HepG2 (cell line): ENCODE data around the gene PDIK1L.

Experiments used
- DZIP1 ChIP-seq: sonication (generic); formaldehyde crosslinking; IDR thresholded peaks from 2 replicates; pipeline ENCODE4 v1.5.0; 2020; ENCODE audit warnings: mild to moderate bottlenecking, missing genetic modification reagents
- KLF15 ChIP-seq: sonication (generic); formaldehyde crosslinking; IDR thresholded peaks from 2 replicates; pipeline ENCODE4 v1.8.1; 2023; ENCODE audit warnings: borderline replicate concordance, mild to moderate bottlenecking, inconsistent platforms, missing genetic modification reagents, mixed read lengths
- NRL ChIP-seq: sonication (generic); formaldehyde crosslinking; IDR thresholded peaks from 2 replicates; pipeline ENCODE4 v1.5.0; 2020; ENCODE audit warnings: missing genetic modification reagents, mild to moderate bottlenecking, moderate library complexity, borderline replicate concordance
- POLR2A ChIP-seq, 2 experiments: IDR thresholded peaks; 2 replicates each; pipeline ENCODE4 v1.6.1; 2011; ENCODE audit warnings: low read depth in 2 of 2, low read length in 2 of 2, mild to moderate bottlenecking in 1 of 2, moderate library complexity in 1 of 2; ENCODE audit not compliant: insufficient read depth in 1 of 2
- RFX5 ChIP-seq: IDR thresholded peaks from 2 replicates; pipeline ENCODE4 v1.6.1; 2011; ENCODE audit warnings: low read depth, low read length, improper control_type of control experiment
- SIN3A ChIP-seq: IDR thresholded peaks from 2 replicates; pipeline ENCODE4 v1.6.1; 2011; ENCODE audit warnings: low read depth, mild to moderate bottlenecking, control low read depth, low read length, borderline replicate concordance
- ZNF260 ChIP-seq: sonication (generic); formaldehyde crosslinking; IDR thresholded peaks from 2 replicates; pipeline ENCODE4 v1.4.0; 2020; ENCODE audit warnings: missing genetic modification reagents, low read depth, mild to moderate bottlenecking, borderline replicate concordance
- ZNF639 ChIP-seq: conservative IDR thresholded peaks from 2 replicates; pipeline ENCODE4 v1.6.1; 2018; ENCODE audit warnings: missing genetic modification reagents
- ZNF703 ChIP-seq: sonication (generic); formaldehyde crosslinking; IDR thresholded peaks from 2 replicates; pipeline ENCODE4 v1.5.1; 2020; ENCODE audit warnings: missing genetic modification reagents, mild to moderate bottlenecking, moderate library complexity, borderline replicate concordance
- TF ChIP-seq, protein P1 (sequence below): sonication (generic); formaldehyde crosslinking; IDR thresholded peaks from 2 replicates; pipeline ENCODE4 v1.8.1; 2023; ENCODE audit warnings: missing genetic modification reagents, inconsistent platforms, borderline replicate concordance
- TF ChIP-seq, protein P2 (sequence below): sonication (generic); formaldehyde crosslinking; IDR thresholded peaks from 2 replicates; pipeline ENCODE4 v1.5.0; 2020; ENCODE audit warnings: mild to moderate bottlenecking, missing genetic modification reagents, moderate library complexity

- TF ChIP-seq POLR2A (IDR thresholded peaks at IDR 0.05; ENCODE audit: insufficient read depth in 1 of 2, low read depth in 2 of 2, low read length in 2 of 2): no peak
- no peak for TF ChIP-seq ZNF260 (CRISPR knock-in tag)
- TF ChIP-seq, protein P1, sequence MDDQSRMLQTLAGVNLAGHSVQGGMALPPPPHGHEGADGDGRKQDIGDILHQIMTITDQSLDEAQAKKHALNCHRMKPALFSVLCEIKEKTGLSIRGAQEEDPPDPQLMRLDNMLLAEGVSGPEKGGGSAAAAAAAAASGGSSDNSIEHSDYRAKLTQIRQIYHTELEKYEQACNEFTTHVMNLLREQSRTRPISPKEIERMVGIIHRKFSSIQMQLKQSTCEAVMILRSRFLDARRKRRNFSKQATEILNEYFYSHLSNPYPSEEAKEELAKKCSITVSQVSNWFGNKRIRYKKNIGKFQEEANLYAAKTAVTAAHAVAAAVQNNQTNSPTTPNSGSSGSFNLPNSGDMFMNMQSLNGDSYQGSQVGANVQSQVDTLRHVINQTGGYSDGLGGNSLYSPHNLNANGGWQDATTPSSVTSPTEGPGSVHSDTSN: no peak
- no peak for TF ChIP-seq KLF15
- no peak for TF ChIP-seq DZIP1 (CRISPR knock-in tag)
- no peak for TF ChIP-seq ZNF639
- 0 out of 2 replicates have a peak, but pooled peaks have one; percentile 37 for TF ChIP-seq ZNF703 (CRISPR knock-in tag)
- TF ChIP-seq, protein P2, sequence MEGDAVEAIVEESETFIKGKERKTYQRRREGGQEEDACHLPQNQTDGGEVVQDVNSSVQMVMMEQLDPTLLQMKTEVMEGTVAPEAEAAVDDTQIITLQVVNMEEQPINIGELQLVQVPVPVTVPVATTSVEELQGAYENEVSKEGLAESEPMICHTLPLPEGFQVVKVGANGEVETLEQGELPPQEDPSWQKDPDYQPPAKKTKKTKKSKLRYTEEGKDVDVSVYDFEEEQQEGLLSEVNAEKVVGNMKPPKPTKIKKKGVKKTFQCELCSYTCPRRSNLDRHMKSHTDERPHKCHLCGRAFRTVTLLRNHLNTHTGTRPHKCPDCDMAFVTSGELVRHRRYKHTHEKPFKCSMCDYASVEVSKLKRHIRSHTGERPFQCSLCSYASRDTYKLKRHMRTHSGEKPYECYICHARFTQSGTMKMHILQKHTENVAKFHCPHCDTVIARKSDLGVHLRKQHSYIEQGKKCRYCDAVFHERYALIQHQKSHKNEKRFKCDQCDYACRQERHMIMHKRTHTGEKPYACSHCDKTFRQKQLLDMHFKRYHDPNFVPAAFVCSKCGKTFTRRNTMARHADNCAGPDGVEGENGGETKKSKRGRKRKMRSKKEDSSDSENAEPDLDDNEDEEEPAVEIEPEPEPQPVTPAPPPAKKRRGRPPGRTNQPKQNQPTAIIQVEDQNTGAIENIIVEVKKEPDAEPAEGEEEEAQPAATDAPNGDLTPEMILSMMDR: peak; percentile 43; the same call in 1 of the 2 replicates
- TF ChIP-seq SIN3A: no peak
- TF ChIP-seq NRL: 0 out of 2 replicates have a peak, but pooled peaks have one; percentile 54
- no peak for TF ChIP-seq RFX5
Observed at GRCh38 chr1:26161415-26162219, 50.0 kb downstream of the PDIK1L start.
